Raji (cell line): ENCODE results near the gene ABRACL.

Source experiments
- POLR2A ChIP-seq: IDR thresholded peaks from 2 replicates; pipeline ENCODE4 v1.6.1; 2011; ENCODE audit warnings: low read depth, low read length, control low read depth; ENCODE audit not compliant: insufficient read depth

ABRACL gene

GRCh38 chr6:139080255-139080920, 51.8 kb downstream of the ABRACL start:
- no peak for TF ChIP-seq POLR2A

GRCh38 chr6:139081471-139081870, 52.9 kb downstream of the ABRACL start:
- TF ChIP-seq POLR2A: no peak

GRCh38 chr6:139082370-139082769, 53.8 kb downstream of the ABRACL start:
- TF ChIP-seq POLR2A: no peak

- TF ChIP-seq POLR2A: no peak
Measured at GRCh38 chr6:139091826-139092225, 63.3 kb downstream of the ABRACL start.
